Left renal cortex interstitium (tissue), 4 donors: Measurements from ENCODE around the gene KRT14. TPM values are rescaled to one million over a fixed set of nuclear protein-coding genes. Genes with fewer than 3 reads are reported as not detected.
"Not testable (repeated sequence)": the region's sequence is repeated elsewhere in the genome, so short reads cannot be mapped to it uniquely, and the experiment has no call there.

ENCODE experiments used
- DNase-seq, 4 donors: peaks; one replicate each; pipeline ENCODE4 v3.0.0-alpha.2; 2013; ENCODE audit warnings: low read depth in 4 of 4, low spot score in 2 of 4, missing footprints in 1 of 4
- polyA plus RNA-seq, 4 donors: library from polyadenylated mRNA; unstranded; fragments of 120-200 nt; gene quantifications; one replicate each; pipeline ENCODE4 v1.2.1, GENCODE V29; 2013; ENCODE audit not compliant: insufficient read length in 4 of 4

The KRT14 gene
- under 1 TPM in 3 of 4 donors, not detected in 1; 0.16 to 0.70 (median 0.51) TPM for polyA plus RNA-seq

DNA sequence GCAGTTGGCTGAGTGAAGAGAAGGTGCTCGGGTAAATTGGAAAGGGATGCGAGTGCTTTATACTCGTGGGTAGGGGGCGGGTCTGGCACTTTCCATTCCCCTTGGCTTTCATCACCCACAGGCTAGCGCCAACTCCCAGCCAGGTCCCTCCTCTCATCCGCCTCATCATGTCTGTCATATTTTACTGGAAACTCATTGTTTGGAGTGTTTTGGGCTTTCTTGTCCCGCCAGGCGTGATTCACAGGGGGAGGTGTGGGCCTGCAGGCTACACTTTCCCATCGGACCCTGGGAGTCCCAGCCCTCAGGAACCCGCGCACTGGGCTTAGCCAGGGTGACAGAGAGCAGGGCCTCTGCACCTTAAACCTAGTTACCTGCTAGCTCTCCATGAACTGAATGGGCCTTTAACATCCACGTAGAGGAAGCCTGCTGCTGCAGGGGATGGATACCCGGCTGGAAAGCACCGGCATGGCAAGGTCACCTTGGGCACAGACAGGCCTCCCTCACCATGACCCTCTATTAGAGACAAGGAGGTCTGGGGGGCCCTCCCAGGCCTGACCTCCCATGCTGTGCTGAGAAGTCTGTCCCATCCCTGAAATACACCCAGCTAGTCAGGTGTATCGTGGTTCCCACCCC is at the start of gene KRT14:
KRT14 (minus strand) TSS at position 33 of the 633 bp plus-strand sequence. CDS start 61 bp downstream, outside the sequence.
- no peak for DNase-seq

DNA sequence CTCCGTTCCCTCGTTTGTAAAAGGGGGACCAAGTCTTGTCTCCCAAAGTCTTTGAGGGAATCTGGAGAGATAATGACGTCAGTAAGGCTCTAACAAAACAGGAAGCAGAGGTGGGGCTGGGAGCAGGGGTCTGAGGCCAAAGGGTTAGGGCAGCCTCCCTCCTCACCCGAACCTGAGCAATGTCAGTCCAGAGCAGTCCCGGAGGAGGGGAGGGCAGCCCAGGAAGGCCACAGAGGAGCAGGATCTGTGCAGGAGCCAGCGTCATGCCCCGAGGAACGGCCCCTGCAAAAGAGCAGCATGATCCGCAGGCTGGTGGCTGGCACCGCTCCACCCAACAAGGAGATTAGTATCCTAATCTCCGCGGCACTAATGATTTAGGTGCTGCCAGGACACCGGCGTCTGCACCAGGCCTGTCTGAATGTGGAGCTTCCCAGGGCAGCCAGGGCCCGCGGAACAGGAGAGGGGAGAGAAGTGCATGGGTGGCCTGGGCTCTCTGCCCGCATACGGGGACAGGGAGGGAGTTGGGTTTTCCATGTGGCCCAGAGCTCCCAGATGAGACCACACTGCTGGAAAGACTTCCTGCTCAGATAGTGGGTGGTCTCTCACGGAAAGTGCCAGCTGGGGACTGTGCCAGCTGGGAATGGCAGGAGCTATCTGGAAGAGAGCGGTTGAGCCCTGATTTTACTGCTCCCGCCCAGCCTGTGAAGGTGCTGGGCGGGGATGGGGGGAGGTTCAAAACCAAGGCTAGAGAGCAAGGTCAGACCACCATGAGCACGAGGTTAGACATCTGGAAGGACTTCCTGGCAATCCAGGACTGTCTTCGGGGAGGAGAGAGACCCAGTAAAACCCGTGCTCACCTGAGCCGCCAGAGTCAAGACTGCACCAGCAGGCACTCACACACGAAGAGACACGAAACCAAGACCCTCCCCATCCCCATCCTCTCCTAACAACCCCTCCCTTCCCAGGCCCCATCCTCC is 48.7 kb upstream of the KRT14 start:
- DNase-seq, result no peak

DNA sequence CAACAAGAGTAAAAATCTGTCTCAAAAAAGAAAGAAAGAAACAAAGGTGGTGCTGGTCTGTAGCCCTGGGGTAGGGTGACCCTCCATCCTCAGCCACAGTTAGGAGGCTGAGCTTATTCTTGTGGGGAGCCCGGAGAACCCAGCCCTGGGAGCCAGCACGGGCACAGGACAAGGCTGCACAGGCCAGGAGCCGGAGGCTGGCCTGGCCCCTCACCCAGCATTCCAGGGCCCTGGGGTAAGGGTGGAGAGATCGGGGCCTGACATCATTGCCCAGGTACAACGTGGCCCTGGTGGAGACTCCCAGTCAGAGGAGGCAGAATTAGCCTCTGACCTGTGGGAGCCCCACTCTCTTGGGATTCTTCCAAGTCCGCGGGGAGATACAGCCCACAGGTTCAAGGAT is 47.9 kb upstream of the KRT14 start:
- DNase-seq, result no peak

DNA sequence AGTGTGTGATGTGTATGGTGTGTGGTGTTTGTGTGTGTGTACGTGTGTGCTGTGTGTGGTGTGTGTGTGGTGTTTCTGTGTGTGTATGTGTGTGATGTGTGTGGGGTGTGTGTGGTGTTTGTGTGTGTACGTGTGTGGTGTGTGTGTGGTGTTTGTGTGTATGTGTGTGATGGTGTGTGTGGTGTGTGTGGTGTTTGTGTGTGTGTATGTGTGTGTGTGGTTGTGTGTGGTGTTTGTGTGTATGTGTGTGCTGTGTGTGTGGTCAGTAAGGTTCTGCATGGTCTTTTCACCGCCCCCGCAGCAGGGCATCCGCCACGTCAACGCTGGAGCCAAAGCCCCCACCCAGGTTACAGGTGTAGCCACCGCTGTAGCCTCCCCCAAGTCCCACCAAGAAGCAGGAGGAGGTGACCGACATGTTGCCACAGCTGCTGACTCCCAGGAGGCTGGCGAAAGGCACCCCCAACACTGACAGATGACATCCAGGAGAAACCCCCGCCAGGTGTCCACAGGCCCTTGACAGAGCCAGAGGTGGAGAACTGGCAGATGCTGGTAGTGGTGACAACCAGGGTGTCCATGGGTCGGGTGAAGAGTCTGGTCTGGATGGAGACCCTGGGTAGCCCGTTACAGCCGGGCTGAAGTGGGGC is 47.0 kb upstream of the KRT14 start:
- no peak for DNase-seq

DNA sequence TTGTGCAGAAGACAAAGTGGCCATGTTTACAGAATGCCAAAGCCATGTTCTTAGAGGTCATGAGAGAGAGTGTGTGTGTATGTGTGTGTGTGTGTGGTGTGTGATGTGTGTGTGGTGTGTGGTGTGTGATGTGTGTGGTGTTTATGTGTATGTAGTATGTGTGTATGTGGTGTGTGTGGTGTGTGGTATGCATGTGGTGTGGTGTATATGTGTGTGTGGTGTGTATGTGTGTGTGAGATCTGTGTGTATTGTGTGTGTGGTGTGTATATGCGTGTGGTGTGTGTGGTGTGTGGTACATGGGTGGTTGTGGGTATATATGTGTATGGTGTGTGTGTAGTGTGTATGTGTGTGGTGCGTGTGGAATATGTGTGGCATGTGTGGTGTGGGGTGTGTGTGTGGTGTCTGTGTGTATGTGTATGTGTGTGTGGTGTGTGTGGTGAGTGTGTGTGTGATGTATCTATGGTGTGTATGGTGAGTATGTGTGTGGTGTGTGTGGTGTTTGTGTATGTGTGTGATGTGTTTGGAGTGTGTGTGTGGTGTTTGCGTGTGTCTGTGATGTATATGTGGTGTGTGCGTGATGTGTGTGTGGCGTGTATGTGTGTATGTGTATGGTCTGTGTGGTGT is 45.9 kb upstream of the KRT14 start:
- no peak for DNase-seq

DNA sequence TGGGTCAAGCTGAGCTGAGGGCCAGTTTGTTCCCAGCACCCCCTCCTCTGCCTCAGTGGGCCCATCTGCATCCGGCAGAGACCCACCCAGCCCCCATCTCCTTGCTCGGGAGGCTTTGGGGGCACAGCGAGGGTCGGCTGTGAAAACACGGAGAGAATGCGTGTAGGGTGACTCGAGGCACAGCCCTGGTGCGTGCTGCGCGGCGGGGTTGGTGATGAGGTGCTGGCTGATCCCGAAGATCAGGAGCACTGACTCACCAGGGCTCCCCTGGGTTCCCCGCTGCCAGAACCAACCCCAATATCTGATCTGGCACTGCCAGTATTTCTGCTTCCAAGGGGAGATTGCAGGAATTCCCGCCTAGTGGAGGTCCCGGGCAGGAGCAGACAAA is 45.2 kb upstream of the KRT14 start:
- no peak for DNase-seq

DNA sequence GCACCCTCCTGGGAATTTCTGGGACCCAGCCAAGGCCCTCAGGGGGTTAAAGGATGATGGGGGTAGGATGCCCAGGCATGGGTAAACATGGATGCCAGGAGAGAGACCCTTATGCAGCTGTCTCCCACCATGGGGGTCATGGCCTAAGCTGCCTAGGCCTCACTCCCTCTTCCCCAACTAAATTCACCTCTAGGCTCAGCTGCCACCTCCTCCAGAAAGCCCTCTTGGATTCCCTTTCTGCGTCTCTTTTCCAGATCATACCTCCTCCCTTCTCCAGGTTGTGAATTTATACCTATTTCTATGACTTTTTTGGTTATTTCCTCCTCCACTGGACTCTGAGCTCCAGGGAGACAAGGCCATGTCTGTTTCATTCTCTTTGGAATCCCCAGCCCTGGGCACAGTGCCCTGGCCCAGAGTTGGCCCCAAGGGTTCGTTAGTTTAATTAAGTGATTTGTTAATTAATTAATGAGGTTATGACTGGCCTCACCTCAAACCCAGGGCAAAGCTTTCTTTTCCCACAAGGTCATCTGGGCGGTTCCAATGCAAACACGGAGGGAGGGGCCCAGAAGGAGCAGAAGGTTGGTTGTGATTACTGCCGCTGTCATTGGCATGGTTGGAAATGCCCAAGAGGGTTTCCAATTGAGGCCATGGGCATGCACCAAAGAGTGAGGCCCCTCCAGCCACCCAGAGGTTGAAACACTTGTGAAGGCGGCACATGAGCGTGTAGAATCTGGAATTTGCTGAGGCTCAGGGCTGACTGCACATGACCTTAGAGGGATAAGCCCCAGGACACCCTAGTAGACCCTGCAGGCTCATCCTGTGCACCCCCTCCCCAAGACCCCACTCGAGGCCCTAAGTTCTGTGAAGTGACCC is 44.6 kb upstream of the KRT14 start:
- no peak for DNase-seq

DNA sequence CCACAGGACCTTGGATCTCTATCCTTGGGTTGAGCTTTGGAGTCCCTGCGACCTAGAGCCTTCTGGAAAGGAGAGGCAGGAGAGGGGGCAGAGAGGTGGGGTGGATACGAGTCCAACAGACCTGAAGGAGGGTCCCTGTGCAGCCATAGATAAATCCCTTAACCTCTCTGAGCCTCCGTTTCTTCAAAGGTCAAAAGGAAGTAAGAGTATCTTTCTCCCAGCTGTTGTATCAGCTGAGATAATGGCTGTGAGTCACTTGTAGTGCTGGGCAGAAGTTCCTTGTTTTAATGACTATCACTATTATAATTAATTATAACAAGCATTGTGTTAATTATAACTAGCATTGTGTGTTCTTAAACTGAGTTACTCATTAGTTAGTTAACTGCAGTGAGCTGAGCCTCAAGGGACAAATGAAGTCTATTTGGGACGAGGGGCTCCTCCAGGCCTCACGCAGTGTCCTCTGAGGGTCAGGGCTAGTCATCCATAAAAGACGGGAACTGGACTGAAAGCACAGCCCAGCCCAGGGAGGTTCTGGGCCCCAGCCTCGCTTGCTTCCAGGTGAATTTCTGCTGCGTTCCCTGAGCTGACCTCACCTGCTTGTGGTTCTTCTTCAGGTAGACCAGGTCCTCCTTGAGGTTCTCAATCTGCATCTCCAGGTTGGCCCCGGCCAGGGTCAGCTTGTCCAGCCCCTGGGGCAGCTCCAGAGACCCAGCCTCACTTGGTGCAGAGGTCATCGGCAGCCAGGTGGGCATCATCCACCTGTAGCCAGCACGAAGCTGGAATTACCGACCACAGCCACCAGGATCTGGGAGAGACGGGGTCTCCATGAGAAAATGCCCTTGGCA is 43.4 kb upstream of the KRT14 start:
- DNase-seq, result no peak

DNA sequence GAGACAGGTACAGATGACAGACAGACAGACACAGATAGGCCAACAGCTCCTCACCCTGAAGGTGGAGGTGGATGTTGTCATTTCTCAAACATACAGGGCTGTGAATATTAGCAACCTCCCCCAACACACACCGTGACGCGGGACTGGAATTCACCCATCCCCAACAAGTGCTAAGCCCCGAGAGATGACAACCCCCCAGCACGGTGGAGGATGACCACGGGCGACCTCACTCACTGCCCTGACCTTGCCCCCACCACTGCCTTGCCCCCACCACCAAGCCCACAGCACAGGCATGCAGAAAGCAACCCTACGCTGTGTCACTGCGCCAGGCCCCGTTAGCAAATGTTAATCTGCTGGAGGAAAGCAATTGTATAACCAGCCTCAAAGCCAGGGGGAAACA is 42.6 kb upstream of the KRT14 start:
- DNase-seq, result no peak

DNA sequence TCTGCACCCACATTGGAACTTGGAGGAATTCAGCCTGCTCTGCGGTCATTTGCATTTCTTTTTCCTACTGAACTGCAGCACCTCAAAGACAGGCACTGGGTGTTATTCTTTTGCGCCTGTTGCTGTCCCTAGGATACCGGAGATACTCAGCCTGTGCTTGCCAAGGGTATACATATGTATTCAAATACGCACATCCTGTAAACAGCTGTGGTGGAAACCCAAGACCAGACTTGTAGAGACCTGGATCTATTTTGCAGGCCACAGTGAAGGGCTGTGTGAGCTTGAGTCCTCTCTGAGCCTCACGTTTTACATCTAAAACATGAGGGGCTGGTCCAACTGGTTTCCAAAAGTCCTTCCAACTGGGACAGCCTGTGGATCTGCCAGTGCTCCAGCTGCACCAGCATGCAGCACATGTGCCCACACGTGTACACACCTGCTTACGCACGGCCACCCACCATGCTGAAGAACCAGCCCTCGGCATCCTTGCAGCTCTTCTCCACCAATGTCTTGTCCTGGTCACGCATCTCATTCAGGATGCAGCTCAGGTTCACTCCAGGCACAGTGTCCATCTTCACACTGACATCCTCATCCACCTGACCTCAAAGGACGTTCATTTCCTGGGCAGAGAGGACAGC is 42.0 kb upstream of the KRT14 start:
- not testable (repeated sequence) for DNase-seq

DNA sequence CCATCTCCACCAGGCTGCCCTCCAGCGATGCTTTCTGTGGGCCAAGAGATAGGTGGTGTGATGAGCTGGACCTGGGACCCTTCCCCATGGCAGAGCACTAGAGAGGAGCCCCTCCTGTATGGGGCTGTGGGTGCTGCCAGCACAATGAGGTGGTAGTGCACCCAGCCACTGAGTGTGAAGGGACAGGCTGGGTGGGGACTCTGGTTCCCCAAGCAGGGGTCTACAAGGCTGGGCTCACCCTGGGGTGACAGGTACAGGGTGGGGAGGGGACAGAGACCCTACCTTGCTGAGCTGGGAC is 41.3 kb upstream of the KRT14 start:
- not testable (repeated sequence) for DNase-seq

DNA sequence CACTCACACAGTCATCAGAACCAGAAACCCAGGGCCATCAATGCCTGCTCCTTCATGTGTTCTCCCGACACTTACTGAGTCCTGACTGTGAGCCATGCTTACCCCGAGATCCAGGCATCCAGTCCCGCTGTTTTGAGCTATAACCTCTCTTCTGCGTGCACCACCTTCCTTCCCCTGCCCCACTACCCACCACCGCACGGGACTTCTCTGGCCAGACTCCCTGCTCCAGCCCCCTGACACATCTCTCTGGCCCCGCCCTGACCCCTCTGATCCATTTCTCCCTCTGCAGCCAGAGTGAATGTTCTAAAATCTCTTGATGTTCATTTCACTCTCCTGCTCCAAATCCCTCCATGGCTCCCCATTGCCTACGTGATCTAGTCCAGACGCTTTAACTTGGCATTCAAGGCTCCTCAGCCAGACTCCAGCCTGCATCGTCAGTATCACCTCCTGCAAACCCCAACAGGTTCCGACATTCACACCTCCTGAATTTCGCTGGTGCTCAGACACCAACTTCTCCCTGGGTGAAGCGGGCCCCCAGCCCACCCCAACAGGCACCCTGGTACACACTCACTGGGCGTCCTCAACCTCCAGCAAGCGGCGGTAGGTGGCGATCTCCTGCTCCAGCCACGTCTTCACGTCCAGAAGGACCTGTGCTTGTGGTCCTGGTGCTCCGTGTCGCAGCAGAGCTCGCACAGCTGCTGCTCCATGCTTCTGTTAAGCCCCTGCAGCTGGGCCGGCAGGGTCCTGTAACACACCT is 40.8 kb upstream of the KRT14 start:
- no peak for DNase-seq

DNA sequence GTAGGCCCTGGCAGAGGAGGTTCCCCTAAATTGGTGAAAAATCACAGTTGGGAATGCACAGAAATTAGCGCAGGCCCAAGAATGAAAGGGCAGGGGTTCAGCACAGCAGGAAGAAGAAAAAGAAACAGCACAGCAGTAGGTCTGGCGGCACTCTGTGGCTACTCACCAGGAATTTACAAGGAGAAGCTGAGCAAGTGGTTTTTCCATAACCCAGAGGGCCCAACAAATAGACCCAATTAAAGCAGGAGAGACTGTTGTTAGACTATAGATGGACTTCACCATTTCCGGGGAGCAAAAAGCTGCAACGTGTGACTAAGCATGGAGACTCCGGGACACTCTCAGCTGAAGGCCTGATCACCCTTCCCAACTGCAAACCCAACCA is 40.2 kb upstream of the KRT14 start:
- not testable (repeated sequence) for DNase-seq

DNA sequence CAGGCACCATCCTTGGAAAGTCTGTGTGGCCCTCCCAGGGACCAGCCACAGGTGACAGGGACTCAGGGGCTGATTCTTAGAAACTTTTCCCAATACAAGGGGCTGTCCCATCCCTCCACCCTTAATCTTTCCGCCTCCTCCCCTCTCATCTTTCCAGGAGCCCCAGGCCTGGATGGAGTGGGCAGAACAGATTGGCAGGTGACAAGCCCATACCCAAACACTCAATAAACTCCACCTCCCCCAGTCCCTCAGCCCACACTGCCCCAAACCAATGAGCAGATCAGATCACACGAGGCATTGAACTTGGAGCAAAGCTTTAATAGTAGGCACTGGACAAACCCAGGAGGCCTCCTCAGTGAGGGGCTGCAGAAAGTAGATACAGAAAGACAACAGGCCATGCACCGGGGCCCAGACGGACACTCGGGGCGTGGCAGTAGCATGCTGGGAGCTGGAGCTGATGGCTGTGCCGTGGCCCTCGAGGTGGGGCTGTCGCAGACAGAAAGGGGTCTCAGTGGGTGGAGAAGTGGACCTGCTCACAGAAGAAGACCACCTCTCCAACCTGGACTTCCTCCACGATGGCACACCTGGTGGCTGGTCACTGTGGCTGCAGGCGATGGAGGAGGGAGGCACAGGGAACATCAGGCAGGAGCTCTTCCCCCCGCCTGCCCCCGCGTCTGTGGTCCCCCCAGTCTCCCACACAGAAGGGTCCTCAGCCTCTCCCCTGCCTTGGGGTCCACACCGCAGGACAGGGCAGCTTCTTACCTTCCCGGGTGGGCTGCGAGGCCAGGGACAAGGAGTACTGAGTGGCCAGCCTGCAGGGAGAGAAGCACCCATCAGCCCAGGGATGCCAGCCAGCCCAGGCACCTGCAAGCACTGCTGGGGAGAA is 39.6 kb upstream of the KRT14 start:
- not testable (repeated sequence) for DNase-seq

DNA sequence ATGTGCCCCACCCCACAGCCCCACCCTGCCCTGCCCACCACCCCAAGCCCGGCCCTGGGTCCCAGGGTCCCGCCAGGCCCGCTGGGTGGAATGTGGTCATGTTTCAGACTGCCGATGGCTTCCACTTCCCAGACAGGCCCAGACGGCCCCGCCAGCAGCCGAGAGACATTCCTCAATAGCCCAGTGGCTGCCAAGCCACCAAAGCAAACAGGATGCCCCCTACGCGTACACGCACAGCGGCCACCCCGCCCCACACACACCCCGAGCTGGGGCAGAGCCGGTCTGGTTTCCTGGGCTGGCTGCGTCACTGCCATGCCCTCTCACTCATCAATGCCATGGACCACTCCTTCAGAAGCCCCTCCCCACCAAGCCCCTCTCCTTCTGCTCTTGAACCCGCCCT is 38.9 kb upstream of the KRT14 start:
- no peak for DNase-seq

DNA sequence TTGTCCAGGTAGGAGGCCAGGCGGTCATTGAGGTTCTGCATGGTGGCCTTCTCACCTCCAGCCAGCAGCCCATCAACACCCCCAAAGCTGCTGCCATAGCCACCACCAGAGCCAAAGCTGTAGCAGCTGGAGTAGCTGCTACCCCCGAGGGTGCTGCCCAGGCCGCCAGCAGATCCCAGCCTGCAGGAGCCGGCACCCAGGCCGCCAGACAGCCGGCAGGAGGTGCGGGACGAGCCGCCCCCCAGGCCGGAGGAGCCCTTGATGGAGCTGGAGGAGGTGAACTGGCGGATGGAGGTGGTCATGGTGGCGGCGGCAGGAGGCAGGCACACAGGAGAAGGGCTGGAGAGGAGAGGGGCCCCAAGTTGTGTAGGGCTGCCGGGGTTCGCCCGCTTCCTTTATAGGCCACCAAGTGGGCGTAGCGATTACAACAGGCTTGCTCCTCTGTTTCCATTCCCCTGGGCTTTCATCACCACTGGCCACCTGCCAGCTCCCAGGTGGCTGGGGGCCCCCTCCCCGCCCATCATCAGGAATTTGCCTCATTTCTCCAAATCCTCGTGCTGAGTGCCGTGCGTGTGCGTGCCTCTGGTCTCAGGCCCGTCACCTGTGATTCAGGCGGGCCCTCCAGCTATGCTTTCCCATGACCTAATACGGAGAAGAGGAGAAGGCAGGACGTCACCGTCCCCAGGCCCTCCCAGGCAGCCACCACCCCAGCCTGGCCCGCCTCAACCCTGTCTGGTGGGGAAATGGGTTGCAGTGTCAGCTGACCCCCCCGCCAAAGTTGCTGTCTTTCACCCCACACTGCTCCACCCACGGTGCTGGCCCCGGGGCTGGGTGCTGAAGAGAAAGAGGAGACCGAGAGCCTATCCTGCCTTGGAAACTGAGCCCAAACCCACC is 37.8 kb upstream of the KRT14 start, which contains the start of gene KRT17:
KRT17 (minus strand) TSS at position 368 of the 894 bp plus-strand sequence; CDS start at position 302, 66 bp downstream.
- DNase-seq, result no peak
